NCI-H69 (cell line): ENCODE results near the gene COL28A1.
"Not testable (repeated sequence)": the region's sequence is repeated elsewhere in the genome, so short reads cannot be mapped to it uniquely, and the experiment has no call there.

Experiments
- DNase-seq: peaks from one replicate; lab custom pipeline; 2025; lab: John Stamatoyannopoulos, UW

COL28A1 gene

DNA sequence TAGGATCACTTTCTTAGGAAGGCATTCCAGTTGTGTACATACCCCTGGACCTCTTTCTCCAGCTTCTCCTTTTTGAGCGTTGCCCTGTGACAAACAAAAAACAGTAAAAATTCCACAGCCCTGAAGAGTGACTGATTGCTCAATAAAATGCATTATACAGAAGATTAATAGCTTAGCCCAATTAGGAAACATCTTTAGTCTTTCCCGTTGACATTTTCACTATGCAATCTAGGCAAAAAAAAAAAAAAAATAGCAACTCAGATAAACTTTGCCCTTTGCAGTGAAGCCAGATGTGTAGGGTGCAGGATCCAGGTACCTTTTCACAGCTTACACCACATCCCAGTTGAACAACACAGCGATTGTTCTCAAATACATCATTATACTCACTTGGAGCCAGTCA is 17.9 kb downstream of the COL28A1 start:
- DNase-seq = no peak

DNA sequence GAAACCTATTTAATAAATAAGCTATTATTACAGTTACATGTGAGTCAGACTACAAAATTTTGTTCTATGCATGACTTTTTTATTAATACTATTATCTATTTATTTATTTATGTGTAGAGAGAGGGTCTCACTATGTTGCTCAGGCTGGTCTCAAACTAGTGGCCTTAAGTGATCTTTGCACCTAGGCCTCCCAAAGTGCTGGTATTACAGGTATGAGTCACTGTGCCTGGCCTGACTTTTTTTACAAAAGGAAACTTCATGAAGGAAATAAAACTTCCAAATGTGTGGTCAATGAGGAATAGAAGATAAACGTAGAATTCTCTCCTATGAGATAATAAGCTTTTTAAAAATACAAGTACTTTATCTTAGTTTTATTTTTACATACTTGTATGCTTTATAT is 19.0 kb downstream of the COL28A1 start:
- no peak for DNase-seq

DNA sequence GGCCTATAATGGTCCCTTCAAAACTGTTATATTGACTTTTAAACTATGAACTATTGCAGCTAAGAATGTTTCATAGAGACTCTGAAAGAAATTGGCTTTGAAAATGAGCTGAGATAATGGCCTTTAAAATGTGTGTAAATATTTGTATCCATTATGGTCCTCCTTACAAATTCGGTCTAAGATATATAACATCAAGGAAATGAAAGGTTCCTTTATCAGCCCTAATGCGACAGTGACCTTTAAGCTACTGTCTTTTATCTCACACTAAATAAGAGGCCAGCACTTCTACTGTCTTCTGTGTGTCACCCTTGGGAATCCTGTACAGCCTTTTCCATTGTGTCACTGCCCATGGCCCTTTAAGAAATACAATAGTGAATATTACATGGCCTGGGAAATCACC is 19.5 kb downstream of the COL28A1 start:
- peak; percentile 70 for DNase-seq

DNA sequence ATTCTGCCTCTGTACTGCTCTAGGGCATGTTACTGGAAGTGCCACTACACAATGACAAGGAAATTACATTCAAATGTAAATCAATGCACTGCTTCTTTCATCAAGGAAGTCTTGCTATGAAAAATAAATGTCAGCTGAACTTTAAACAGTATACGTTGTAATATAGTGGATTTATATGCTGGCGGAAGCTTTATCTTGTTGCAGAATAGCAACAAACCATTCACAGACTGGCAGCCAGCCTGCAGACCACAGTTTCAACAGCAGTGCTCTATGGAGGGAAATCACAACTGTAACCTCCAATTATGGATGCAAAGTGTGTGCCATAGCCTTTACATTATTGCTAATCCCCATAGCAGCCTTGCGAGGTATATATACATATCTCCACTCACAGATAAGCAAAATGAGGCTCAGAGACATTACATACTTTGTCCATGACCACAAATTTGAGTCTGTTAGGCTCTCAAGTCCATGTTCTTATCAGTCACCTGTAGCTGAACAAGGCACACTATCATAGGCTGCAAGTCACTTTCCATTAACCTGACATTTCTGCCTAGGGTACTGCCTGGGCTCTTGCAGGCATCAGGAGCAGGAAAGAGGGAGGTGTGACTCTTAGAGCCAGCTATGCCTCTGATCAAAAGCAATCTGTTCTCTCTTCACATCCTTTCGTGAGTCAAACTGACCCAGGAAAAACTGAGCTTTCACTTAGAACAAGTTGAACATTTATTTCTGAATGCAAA is 22.6 kb downstream of the COL28A1 start:
- DNase-seq = peak; percentile 82

DNA sequence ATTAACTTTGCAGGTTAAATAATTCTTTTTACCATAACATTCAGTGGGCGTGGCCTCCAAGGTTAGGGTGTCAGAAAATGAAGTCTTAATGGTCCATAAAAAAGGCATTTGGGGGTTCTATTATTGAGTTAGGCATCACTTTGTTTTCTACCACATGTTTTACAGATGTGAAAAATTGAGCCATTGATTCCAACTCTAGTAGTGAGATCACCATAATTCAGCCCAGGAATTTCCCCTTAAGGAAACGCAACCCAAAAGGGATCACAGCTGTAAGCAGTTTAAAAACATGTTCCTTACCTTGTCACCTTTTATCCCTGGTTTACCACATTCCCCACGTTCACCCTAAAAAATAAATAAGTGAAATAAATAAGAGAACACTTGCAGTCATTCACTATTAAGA is 24.9 kb downstream of the COL28A1 start:
- DNase-seq = no peak

DNA sequence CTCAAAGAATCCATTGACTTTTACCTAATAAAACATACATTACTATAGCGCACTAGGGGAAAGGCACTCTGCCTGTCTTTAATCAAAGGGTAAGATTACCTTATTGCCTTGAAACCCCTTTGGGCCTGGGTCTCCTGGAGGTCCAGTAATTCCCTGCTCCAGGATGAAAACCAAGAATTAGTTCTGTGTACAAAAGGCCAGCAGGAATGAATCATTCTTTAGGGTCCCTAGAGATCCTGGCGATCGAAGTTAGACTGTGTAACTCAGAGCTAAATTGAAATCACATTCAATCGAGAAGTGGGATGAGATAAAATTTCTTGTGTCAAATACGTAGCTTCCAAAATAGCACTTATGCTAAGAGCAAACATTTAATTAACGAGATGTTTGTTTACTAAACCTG is 29.8 kb downstream of the COL28A1 start:
- peak; percentile 94 for DNase-seq

DNA sequence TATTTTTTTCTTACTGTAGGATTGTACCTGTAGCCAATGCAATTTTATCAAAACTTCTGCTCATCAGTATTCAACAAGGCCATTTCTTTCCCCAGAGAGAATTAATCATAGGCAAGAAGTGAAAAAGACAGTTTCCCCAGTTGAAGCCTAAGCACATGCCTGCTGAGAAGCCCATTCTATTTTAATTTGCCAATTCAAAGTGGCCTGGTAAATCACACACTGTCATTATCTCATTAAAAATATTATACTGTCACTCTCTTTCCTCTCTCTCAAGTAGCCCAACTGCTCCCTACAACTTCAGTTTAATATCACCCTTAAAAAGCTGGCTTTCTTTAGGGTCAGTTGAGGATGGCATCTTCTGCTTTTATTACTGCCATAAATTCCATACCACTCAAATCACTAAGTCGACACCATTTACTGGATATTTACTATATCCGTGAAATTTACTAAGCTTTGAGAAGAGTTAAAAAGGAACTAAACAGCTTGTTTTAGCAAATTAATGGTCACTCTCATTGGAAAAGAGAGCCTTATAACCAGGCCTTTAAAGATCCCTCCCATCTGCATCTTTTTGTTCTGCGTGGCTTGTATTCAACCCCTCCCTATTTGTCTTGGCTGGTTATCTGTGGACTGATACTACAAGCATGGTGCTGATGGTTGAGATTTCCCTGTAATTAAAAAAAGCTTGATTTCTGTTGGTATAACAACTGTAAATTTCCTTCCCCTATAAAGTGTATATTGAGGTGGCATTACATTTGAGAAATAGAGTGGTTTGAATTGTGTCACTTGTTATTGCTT is 30.6 kb downstream of the COL28A1 start:
- peak; percentile 94 for DNase-seq

DNA sequence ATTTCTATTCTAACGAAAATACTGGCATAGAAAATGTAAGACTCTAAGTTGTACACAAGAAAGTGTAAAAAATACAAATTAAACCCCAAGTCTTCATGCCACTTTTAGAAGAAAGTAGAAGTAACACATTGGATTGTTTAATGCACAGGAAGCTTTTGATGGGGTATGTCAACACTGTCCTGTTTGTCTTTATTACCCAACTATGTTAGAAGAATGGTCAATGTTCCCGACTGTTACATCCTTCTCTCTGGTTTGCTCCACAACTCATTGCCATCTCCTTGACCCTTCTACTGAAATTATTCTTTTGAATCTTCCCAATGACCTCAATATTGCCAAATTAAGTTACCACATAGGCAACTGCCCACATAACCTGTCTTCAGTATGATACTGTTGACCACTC is 35.8 kb downstream of the COL28A1 start:
- no peak for DNase-seq

DNA sequence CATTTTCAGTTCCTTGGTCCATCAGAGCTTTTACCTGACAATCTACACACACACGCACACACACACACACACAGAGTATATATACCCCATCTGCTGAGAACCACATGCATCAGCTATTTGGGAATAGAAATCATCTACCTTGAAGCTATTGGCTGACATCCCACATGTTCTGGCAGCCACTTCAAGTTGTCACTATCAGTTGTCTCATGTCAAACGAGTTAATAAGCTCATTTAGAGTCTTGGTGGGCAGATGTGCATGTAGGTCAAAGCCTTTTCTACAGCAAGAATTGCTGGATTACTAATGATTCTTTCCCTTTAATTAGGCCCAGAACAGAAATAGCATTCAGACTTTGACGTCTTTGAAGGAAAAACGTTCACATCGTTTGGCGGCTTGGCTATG is 36.8 kb downstream of the COL28A1 start:
- peak; percentile 98 for DNase-seq

DNA sequence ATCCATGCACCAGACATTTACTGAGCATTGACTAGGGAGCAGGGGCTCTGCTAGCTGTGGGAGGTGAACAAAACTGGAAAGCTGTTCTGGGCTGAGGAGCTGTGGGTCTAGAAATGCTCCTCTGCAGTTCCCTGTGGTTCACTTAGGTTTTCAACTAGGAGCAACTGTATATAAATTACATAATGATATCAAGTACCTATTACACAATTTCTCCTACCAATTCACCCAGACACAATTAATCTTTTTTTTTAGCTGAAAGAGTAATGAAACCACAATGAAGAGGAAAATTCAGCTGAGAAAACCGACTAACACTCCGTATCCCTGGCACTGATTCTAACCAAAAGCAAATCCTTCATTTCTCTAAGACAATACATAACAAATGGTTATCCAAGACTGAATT is 39.4 kb downstream of the COL28A1 start:
- no peak for DNase-seq

DNA sequence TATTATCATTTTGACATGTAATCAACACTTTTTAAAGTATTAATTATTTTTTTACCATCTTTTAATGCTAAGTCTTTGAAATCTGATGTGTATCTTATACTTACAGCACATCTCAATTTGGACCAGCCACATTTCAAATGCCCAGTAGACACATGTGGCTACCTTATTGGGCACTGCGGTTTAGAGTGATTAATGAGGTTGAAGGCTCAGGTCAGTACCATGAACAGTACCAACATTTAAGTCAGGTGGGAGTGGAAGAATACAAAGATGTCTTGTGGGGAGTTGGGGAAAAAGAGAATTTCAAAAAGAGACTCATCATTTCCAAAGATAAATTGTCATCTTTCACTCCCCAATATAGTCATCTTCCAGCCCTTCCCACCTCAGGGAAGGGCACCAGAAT is 40.5 kb downstream of the COL28A1 start:
- peak; percentile 31 for DNase-seq

DNA sequence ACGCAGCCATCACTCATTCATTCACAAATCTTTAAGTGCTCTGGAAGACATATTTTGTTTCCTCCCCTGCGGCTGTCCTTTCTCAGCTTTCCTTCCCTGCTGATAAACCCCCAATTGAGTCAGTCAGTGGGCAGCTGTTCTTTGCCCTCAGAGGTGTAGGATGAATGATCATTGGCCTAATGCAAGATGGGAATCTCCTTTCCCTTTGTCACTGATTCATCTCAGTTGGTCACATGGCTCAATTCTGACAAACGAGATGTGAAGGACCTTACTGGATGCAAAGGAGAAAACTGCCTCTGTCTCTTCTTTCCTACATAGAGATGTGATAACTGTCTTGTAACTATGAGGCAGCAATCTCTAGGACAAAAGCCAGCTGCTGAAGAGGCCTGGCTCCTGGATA is 44.6 kb downstream of the COL28A1 start:
- DNase-seq = peak; percentile 58

DNA sequence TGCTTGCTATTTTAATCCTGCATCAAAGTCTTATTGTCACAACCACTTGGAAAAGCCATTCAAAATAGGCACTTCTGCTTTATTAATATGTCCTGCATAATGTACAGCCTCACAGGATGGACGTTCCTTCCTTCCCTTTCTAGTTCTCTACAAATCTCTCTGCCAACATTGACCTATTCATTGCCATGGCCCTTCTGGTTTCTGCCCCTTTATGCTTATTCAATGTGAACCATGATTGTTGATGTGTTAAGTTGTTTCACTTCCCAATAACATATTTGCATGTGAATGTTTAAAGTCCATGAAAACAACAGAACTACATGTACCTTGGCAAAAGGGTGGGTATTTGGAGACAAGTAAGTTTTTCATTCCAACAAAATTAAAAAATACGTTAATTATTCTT is 45.7 kb downstream of the COL28A1 start:
- DNase-seq = no peak

DNA sequence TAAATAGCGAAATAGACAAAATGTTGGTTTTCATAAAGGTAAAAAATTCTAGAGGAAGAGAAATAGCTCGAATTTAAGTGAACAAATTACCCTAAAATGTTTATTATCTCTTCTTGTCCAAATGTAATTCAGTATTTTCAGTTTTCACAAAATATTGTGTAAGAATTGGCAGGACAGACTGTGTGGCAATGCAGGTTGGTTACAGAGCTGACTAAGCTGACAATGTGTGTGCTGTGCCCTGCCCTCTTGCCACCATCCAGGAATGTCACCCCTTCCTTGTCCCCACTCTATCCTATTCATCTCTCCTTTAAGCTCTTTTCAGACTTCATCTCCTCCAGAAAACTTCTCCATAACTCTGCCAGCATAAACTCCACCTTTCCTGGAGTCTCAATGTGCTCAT is 46.1 kb downstream of the COL28A1 start:
- DNase-seq = no peak

DNA sequence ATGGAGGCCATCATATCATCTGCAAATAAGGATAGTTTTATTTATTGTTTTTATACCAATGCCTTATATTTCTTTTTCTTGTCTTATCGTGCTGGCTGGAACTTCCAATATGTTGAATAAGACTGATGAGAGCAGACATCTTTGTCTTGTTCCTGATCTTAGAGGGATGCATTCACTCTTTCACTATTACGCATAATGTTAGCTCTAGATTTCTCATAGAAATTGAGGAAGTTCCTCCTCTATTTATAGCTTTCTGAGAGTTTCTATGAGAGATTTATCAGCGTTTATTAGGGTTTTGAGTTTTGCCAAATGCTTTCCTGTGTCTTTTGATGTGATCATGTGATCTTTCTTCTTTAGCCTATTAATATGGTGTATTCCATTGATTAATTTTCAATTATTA is 49.3 kb downstream of the COL28A1 start:
- no peak for DNase-seq

DNA sequence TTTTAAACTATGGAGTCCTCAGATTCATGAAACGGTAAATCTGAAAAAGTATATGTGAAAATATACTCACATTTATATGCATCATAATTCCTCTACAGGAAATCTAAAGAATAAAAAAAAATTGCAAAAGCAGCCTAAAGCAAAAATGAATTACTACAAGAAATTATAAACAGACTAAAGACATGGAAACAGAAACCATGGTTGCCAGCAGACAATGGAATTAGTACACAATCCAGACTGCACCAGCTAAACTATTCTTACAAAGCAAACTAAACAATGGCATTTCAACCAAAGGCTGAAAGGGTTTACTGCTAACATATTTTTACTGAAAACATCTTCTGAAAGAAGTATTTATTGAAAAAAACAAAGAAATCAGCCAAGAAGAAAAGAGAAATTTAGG is 51.6 kb downstream of the COL28A1 start:
- DNase-seq = no peak

DNA sequence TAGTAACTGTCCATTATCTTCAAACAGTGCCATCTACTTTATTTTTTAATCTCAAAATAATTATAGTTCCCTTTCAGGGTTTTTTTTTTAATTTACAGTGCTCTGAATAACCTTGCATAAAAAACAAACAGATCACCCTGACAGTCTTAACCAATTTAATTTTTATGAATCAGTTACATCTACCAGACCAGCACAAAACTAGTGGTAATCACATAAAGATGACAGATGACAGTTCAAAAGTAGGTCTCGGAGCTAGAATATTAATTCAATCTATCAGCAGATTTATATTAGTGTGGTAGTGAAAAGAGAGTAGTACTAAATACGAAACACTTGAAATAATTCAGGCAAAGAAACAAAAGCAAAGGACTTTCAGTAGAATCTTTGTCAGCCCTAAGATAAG is 53.9 kb downstream of the COL28A1 start:
- DNase-seq = no peak

DNA sequence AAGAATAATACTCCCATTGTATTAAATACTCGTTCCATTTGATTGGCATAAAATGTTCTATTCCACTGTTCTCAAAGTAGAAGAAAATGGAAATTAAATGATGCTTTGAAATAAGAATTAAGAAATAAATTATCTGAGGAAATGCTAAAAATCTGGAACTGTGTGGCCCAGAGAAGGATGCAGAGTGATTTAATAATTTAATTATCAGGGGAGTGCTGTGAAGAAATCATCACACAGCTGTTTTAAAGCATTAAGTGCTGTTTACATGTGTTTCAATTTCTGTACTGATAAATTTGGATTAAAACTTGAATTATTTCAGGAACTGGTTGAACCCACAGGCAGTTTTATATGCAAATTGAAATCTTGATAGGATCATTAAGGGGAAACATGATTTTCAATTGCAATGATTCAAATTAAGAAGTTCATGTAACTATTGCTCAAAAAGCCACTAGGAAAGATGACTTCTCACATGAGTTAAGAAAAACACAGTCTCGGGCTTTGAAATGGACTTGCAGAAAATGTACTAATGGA is 56.3 kb downstream of the COL28A1 start:
- DNase-seq = no peak

DNA sequence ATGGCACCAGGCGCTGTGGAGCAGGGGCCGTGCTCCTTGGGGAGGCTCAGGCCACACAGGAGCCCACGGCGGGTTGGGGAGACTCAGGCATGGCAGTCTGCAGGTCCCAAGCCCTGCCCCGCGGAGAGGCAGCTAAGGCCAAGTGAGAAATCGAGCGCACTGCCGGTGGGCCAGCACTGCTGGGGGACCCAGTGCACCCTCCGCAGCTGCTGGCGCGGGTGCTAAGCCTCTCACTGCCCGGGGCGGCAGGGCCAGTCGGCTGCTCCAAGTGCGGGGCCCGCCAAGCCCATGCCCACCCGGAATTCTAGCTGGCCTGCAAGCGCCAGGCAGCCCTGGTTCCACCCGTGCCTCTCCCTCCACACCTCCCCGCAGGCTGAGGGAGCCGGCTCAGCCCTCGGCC is 57.1 kb downstream of the COL28A1 start:
- no peak for DNase-seq

DNA sequence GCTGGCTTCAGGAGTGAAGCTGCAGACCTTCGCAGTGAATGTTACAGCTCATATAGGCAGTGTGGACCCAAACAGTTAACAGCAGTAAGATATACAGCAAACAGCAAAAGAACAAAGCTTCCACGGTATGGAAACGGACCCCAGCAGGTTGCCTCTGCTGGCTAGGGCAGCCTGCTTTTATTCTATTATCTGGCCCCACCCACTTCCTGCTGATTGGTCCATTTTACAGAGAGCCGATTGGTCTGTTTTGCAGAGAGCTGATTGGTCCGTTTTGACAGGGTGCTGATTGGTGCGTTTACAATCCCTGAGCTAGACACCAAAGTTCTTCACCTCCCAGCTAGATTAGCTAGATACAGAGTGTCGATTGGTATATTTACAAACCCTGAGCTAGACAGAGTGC is 58.0 kb downstream of the COL28A1 start:
- DNase-seq = not testable (repeated sequence)

DNA sequence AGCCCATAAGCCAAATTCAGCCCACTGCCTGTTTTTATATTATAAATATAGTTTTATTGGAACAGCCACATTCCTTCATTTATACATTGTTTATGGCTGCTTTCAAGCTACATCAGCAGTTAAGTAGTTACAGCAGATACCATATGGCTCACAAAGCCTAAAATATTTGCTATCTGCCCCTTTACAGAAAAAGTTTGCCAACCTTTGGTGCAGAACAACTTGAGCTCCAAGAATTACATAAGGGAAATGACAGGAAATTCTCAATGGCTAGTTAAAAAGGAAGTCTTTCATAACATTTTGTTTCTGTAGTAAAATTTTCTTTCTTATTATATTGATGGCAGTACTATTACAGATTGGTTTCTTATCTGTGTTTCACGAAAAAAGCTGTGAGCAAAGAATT is 59.3 kb downstream of the COL28A1 start:
- DNase-seq = no peak

DNA sequence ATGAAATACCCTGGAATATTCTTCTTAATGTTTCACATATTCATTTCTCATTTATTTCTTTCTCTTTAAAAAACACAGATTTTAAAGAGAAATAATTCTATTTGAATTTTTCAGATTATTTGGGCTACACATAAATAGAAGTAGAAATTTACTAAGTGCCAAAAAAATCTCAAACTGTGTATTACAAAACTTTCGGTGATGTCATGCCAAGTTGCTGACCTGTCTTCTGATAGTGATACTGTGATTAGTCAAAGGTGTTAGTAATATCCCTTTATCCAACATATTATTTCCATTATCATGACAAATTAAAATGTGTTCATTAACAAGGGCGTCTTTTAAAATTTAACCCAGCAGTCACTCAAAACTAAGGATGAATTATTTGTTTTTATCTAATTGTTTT is 60.1 kb downstream of the COL28A1 start:
- DNase-seq = no peak

DNA sequence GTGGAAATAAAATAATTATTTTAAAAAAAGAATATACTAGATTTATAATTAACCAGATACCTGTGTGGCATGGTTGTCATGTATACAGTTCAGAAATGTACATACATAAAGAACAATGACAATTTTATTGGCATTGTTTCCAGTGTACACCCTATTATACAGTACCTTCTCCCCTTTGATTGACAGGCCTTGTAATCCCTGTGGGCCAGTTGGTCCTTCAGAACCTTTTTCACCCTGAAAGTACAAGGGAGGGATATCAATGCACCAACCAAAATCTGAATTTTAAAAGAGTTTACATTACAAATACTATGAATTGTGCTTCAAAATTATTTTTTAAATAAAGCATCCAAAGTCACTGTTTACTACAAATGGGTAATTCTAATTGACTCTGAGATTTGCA is 61.2 kb downstream of the COL28A1 start:
- no peak for DNase-seq
